BE2C (cell line): ENCODE data around the gene LOXHD1. TPM values are rescaled to one million over a fixed set of nuclear protein-coding genes. Genes with fewer than 3 reads are reported as not detected.

Experiments used
- DNase-seq: peaks from one replicate; pipeline ENCODE4 v3.0.0-alpha.2; 2020
- H3K27me3 ChIP-seq: fragments of 250-450 bp; sonication (Bioruptor Pico); 2 replicates; pipeline ENCODE4 v1.5.1; 2020; ENCODE audit warnings: mild to moderate bottlenecking
- H3K36me3 ChIP-seq: fragments of 250-450 bp; sonication (Bioruptor Pico); 2 replicates; pipeline ENCODE4 v1.5.1; 2020; ENCODE audit warnings: mild to moderate bottlenecking
- H3K4me1 ChIP-seq: fragments of 250-450 bp; sonication (Bioruptor Pico); 2 replicates; pipeline ENCODE4 v1.5.1; 2020
- H3K4me3 ChIP-seq: 2 replicates; pipeline ENCODE4 v1.5.1; 2011; ENCODE audit warnings: low read depth, low read length
- H3K9me3 ChIP-seq: fragments of 250-450 bp; sonication (Bioruptor Pico); 2 replicates; pipeline ENCODE4 v1.5.1; 2020
- polyA plus RNA-seq: library from polyadenylated mRNA; unstranded; fragments of >200 nt; gene quantifications from one replicate; pipeline ENCODE4 v1.2.1, GENCODE V29; 2012; ENCODE audit warnings: low read depth, missing spikeins; ENCODE audit not compliant: insufficient read length, insufficient read depth
- TF ChIP-seq, protein P1 (sequence below): IDR thresholded peaks from 2 replicates; pipeline ENCODE4 v1.5.1; 2012; ENCODE audit warnings: mild to moderate bottlenecking, low read depth, low read length

The LOXHD1 gene, protein sequence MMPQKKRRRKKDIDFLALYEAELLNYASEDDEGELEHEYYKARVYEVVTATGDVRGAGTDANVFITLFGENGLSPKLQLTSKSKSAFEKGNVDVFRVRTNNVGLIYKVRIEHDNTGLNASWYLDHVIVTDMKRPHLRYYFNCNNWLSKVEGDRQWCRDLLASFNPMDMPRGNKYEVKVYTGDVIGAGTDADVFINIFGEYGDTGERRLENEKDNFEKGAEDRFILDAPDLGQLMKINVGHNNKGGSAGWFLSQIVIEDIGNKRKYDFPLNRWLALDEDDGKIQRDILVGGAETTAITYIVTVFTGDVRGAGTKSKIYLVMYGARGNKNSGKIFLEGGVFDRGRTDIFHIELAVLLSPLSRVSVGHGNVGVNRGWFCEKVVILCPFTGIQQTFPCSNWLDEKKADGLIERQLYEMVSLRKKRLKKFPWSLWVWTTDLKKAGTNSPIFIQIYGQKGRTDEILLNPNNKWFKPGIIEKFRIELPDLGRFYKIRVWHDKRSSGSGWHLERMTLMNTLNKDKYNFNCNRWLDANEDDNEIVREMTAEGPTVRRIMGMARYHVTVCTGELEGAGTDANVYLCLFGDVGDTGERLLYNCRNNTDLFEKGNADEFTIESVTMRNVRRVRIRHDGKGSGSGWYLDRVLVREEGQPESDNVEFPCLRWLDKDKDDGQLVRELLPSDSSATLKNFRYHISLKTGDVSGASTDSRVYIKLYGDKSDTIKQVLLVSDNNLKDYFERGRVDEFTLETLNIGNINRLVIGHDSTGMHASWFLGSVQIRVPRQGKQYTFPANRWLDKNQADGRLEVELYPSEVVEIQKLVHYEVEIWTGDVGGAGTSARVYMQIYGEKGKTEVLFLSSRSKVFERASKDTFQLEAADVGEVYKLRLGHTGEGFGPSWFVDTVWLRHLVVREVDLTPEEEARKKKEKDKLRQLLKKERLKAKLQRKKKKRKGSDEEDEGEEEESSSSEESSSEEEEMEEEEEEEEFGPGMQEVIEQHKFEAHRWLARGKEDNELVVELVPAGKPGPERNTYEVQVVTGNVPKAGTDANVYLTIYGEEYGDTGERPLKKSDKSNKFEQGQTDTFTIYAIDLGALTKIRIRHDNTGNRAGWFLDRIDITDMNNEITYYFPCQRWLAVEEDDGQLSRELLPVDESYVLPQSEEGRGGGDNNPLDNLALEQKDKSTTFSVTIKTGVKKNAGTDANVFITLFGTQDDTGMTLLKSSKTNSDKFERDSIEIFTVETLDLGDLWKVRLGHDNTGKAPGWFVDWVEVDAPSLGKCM (N-terminal part only)
- polyA plus RNA-seq: 0.36 TPM

DNA sequence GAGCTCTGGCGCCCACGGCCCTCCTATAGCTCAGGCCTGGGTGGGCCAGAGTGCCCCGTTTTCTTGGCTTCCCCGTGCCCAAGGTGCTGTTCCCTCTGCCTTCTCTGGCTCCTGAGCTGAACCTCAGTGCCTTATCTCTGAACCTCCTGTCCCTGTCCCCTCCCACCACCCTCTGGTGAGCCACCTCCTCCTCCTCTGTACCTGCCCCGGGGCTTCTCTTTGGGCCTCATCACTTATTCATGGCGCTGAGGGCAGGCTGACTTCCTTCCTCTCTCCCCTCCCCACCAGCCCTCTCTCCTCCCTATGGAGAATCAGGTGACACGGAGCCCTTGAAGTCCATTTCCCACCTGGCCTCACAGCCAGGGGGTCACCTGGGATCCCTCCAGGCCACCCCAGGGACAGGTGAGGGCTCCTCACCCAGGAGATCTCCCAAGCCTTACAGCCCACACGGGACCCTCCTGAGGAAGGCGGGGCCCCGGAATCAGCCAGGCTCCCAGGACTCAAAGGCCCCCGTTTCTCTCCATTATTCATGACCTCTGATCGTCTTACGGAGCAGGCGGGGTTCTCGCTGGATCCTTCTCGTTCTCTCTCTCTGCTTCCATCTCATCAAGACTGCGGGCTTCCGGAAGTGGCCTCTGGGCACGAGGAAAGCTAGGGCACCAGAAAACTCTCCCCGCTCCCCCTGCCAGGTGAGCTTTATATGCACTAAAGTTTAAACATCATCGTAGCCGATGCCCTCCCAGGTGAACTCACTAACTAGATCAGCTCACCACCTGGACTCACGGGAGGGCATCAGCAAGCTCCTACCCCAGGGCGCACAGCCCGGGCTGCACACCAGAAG is at the start of gene LOXHD1:
LOXHD1 (minus strand) TSS at position 106 of the 841 bp plus-strand sequence. CDS start 187 bp downstream, outside the sequence.
- TF ChIP-seq, protein P1, sequence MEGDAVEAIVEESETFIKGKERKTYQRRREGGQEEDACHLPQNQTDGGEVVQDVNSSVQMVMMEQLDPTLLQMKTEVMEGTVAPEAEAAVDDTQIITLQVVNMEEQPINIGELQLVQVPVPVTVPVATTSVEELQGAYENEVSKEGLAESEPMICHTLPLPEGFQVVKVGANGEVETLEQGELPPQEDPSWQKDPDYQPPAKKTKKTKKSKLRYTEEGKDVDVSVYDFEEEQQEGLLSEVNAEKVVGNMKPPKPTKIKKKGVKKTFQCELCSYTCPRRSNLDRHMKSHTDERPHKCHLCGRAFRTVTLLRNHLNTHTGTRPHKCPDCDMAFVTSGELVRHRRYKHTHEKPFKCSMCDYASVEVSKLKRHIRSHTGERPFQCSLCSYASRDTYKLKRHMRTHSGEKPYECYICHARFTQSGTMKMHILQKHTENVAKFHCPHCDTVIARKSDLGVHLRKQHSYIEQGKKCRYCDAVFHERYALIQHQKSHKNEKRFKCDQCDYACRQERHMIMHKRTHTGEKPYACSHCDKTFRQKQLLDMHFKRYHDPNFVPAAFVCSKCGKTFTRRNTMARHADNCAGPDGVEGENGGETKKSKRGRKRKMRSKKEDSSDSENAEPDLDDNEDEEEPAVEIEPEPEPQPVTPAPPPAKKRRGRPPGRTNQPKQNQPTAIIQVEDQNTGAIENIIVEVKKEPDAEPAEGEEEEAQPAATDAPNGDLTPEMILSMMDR: no peak
- no peak for DNase-seq
- Histone ChIP-seq H3K4me3 (no peak within 1 kb of the TSS), H3K27me3 (no peaks in the 10 kb centered on the region), H3K36me3 (no peaks in the 10 kb centered on the region), H3K9me3 (no peaks in the 10 kb centered on the region), H3K4me1 (no peaks in the 10 kb centered on the region)

DNA sequence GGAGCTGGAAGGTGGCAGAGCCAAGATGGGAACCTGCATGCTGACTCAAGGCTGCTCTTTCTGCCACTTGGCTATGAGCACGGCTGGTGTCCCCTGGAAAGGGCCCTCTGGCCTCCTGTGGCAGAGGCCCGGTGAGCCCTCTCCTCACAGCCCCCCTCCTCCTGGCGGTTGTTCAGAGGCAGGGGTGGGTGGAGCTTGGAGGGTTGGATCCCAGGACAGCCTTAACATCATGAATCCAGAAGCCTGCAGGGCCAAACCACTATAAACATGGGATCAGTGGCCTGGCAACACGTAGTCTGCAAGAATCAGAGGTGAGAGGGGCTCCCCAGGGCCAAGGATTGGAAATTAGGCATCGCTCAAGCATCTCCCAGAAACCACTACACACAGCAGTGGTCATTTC is 48.5 kb upstream of the LOXHD1 start:
- Histone ChIP-seq H3K36me3 (no peaks in the 10 kb centered on the region), H3K9me3 (no peaks in the 10 kb centered on the region), H3K4me1 (no peaks in the 10 kb centered on the region), H3K4me3 (no peak overlapping the region), H3K27me3 (no peaks in the 10 kb centered on the region)
- DNase-seq: no peak
- TF ChIP-seq, protein P1: no peak

DNA sequence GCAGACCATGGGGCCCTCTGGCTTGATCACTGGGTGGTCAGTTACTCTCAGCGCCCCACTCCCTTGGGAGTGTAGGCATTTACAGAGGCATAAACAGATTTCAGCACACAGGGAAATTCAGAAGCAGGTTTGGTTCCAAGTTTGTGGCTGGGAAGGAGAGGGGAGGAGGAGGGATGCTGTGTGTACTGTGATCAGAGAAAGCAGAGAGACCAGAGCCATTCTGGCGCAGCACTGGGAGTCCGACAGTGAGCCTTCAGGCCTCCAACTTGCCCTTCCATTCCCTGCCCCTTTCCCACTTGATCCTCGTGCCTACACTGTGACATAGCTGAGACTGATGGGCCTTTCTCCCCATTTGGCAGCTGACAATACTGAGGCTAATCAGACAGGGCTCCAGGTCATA is 47.8 kb upstream of the LOXHD1 start:
- TF ChIP-seq, protein P1: no peak
- Histone ChIP-seq H3K27me3 (no peaks in the 10 kb centered on the region), H3K4me3 (no peak overlapping the region), H3K9me3 (no peaks in the 10 kb centered on the region), H3K4me1 (no peaks in the 10 kb centered on the region), H3K36me3 (no peaks in the 10 kb centered on the region)
- DNase-seq: no peak

DNA sequence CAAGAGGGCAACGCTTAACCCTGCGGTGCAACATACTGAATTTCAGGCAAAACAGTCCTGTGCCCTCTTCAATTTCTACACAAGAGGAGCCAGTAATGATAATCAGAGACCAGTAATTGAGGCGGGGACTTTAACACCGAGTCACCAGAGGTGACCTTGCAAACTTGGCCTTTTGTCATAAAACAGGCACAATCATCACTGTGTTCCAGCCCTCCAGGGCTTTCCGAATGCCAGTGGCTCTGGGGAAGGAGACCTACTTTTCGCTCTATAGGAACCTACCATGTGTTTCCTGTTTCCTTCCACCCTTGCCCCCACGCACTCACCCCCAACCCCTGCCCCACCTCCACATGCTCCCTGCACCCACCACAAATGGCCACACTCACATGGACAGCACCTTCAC is 47.2 kb upstream of the LOXHD1 start:
- Histone ChIP-seq H3K36me3 (no peaks in the 10 kb centered on the region), H3K4me1 (no peaks in the 10 kb centered on the region), H3K9me3 (no peaks in the 10 kb centered on the region), H3K4me3 (no peak overlapping the region), H3K27me3 (no peaks in the 10 kb centered on the region)
- TF ChIP-seq, protein P1: no peak
- no peak for DNase-seq

DNA sequence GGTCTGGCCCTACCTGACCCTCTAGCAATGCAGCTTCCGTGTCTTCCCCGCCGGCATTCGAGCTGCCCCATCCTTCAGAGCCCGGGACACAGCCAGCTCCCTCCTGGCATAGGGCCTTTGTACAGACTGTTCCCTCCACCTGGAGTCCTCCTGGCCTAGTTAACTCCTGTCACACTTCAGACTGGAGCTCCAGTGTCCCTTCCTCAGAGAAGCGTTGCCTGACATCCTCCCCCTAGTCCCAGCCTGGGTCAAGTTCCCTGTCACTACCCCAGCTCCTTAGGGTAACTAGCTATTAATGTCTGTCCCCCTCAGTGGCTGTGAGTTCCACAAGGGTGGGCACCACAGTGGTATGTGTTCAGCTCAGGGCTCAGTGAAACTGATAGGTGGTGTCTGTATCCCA is 45.5 kb upstream of the LOXHD1 start:
- TF ChIP-seq, protein P1: no peak
- Histone ChIP-seq H3K9me3 (no peaks in the 10 kb centered on the region), H3K36me3 (no peaks in the 10 kb centered on the region), H3K27me3 (no peaks in the 10 kb centered on the region), H3K4me3 (no peak overlapping the region), H3K4me1 (no peaks in the 10 kb centered on the region)
- DNase-seq: no peak
